Anterior cingulate cortex (tissue), 58 donors: ENCODE measurements around the gene CLDN12.
"Not testable (repeated sequence)": the region's sequence is repeated elsewhere in the genome, so short reads cannot be mapped to it uniquely, and the experiment has no call there.

Experiments used
- DNase-seq, 58 donors: peaks; one replicate each; lab custom pipeline; 2025; lab: John Stamatoyannopoulos, UW

Gene CLDN12

DNA sequence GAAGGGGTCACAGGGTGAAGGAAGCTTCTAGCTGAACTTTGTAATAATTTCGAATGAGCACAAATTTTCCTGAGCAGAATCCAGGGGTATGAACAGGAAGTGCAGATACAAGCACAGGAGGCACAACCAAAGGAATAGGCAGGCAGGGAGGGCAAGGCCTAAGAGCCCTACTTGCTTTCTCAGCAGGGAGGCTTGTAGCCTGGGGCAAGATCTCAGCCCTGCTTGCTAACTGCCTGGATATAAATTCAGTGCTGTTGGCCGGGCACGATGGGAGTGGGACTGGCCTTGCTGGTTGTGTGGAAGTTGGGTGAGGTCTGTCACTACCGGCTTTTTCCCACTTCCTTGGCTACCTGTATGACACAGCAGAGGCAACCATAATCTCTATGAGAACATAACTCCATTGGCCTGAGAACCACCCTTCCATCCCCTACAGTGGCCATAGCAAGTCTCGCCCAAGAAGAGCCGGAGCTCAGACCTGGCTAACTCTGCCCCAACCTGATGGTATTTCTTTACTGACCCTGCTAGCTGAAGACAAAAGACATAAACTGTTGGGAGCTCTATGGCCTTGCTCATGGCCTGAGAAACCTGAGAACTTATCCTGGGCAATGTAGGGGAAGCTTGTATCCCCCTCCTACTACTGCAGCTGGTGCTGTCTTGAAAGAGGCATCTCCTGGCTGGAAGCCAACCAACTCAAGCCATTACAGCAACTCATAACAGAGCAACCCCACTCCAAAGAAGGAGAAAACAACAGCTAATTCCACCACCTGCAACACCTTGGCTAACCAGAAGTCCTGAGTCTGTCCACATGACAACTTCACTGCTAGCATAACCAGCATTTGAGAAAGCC, 27.6 kb downstream of the CLDN12 start:
- DNase-seq = no peak

DNA sequence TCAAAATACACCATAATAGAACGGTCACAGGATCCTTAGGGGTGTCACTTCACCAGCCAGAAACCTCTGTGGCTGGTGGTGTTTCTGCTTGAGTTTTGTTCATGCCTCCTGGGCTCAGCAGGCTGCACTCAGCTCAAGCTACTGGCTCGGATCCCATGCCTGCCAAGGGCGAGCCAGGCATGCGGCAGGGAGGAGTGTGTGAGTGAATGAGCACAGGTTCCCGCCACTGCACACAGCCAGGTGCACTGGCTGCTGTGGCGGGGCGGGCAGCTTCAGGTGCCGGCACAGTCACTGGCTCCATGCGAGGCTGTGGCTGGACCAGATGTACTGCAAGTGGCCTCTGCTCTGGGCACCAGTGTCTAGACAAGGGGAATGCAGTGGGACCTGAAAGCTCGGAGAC, 29.5 kb downstream of the CLDN12 start:
- DNase-seq = no peak

DNA sequence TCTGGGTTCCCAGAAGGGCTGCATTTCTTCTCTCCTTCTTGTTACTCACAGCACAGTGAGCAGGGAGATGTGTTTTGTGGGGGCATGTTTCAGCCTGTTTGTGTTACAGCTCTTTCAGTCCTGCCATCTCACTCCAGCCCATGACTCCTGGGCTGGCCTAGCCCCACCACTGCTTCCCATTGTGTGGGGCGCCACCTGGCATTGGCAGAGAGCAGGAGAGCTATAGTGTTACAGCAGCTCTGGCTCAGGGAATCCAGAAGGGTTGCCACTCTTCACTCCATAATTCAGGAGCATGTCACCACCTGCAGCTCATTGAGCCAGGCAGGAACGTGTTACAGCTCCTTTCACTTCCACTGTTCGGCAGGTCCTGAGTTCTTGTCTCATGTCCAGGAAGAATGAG, 30.0 kb downstream of the CLDN12 start:
- DNase-seq = no peak

DNA sequence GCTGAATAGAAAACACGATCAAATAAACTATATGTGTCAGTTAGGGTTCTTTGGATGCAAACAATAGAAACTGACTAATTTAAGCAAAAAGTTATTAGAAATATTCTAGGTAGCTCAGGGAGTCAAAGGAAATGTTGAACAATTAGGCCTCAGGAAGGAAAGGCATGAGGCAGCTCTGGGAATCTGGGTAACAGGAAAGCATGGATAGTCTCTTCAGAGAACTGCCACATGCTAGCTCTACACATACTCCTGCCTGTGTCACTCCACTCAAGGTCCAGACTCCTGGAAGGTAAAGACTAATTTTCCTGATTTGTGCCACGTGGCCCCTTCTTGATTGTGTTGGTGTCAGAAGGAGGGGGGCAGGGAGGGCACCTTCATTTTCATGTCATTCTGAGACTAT, 42.4 kb downstream of the CLDN12 start:
- no peak for DNase-seq

DNA sequence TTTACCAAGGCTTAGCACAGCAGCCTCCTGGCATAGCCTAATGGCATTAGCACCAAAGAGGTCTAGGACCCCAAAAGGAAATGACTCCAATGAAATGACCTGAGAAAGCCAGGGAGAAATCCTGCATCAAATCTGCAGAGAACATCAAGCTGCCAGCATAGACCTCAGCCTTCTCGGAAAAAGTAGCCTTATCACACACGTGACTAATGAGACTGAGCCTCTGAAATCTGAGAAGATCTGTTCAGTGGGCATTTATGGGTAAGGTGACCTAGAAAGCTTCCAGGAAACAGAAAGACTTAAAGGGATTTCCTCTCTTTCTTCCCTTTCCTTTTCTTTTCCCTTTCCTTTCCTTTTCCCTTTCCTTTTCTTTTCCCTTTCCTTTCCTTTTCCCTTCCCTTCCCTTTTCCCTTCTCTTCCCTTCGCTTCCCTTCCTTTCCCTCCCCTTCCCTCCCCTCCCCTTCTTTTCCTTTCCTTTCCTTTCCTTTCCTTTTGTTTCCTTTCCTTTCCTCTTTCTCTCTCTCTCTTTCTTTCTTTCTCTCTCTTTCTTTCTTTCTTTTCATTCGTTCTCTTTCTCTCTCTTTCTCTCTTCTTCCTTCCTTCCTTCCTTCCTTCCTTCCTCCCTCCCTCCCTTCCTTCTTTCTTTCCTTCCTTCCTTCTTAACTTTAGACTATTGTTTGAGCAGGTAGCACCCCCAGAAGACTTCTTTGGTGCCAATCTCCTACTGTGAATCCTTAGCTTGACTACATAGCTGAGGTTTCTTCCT, 43.1 kb downstream of the CLDN12 start:
- DNase-seq = no peak

DNA sequence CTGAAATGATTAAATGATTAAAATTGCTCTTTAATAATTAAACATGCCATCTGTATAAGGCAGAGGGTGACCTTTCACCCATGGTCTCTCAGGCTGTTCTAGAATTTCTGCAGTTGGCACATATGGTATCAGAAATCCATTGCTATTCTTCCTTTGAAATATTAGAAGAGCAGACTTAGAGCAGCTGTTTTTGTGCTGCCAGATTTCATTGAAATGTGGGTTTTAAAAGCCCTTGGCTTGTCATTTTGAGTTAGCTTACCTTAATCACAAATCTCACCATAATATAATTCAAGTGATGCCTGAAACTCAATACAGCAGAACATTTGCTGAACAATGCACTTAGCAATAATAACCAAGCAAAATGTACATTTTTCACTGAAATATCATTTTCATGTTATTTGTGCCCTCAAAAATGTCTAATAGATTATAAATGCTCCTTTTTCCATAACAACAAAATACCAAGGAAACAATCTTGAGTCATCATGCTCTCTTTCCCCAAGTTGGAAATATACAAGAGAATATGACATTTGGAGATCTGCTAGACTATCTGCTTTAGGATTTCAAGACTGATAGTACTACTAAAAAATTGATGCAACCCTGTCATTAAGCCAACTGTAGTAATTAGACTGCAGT, 50.1 kb downstream of the CLDN12 start:
- DNase-seq = no peak

DNA sequence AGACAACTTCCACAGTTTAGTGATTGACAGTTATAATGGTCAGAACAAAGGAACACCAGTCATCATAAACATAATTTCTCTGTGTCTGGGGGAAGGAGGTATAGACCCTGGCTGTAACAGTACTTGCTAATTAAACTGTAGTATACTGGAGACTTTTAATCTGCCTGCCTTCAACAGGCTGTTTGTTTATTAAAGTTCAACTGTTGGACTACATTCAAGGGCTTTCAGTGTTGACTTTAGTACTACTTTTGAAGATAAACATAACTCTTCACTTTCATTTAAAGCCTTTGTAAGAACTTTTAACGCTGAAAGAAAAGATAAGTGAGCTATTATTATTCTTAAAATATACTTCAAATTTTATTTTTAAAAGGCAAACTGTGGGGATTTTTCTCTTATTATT, 50.7 kb downstream of the CLDN12 start:
- DNase-seq = no peak

DNA sequence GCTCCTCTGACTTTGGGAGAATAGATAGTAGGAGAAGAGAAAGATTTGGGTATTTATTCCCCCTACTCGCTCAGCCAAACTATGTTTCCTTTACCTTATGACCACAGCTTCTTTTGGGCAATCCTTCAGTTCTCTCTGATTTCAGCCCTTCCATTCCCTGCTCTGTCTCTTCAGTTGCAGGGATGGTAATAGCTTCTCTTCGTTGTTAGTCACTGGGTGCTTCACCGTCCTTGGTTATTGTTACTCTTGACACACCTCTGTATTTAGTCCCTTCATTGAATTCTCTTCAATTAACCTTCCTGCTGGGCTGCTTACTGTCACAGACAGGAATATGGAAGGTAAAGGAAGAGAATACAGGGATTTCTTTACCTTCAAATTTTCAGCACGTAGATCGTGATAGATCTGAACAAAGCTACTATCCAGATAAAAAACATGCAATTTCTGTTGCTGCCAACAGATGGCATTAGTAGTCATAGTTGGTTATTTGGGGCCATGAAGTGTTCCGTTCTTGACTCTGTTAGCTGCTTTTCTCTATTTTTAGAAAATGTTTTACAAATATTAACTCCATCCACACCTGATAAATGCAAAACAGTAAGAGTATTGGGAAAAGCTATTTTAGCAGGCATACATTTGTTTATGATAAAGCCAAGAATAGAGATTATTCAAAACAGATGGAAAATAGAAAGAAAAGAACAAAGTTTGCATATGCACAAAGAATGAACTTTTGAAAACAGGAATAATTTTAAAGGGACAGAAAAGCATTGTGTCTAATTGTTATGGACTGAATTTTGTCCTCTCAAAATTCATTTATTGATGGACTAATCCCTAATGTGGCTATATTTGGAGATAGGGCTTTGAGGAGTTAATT, 52.1 kb downstream of the CLDN12 start:
- peak in 3 of 58 donors; percentile 2 to 22 (median 16) for DNase-seq

DNA sequence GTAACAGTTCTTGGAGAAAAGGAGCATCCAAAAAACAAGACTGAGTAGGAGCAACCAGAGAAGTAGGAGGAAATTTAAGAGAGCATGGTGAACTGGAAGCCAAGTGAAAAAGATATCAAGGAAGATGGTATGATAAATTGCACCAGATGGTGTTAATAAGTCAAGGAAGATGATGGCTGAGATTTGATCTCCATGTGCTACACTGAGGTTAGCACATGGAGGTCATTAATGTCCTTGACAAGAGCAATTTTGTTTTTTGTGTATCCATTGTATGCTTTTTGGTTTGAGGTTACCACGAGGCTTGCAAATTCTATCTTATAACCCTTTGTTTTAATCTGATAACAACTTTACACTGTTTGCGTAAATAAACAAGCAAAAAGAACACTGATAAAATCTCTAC, 54.8 kb downstream of the CLDN12 start:
- DNase-seq = no peak

DNA sequence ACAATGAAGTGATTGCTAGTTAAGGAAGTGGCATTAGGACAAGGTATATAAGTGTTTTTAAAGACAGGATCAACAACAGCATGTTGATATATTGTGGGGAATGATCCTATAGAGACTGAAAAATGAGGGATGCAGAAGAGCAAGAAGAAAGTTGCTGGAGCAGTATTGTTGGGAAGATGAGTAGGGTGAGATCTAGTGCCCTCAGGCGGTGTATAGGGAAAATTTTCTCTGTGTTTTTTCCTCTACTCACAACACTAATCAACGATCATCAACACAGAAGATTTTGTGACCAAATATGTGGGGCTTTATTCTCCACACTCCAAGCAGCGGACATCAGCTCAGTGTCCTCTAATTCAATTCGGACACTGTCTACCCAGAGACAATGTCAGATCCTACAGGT, 56.6 kb downstream of the CLDN12 start:
- DNase-seq = no peak

DNA sequence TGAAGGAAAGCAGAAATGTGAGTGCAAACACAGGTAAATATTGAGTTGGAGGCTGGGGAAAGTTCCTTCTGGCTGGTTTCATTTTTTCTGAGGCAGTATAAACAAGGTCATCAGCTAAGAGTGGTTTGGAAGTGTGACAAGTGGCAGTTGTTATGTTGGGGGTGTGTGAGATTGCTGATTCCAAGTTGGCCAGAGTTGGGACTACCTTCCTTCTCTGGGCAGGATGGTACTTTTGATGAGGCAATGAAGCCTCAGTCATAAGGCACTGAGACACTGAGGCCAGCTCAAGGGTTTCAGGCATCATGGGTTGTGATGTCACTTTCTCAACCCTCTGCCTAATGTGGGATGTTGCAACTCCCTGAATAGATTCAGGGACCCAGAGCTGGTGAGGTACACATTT, 58.0 kb downstream of the CLDN12 start:
- no peak for DNase-seq

DNA sequence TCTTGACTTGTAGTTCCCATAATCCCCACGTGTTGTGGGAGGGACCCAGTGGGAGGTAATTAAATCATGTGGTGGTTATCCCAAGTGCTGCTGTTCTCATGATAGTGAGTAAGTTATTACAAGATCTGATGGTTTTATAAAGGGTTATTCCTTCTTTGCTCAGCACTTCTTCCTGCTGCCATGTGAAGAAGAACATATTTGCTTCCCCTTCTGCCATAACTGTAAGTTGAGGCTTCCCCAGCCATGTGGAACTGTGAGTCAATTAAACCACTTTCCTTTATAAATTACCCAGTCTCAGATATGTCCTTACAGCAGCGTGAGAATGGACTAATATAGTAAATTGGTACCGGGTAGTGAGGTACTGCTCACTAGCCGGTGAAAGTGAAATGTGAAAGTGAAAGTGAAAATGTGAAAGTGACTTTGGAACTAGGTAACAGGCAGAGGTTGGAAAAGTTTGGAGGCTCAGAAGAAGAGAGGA, 59.9 kb downstream of the CLDN12 start:
- not testable (repeated sequence) for DNase-seq
